SK-N-SH (cell line): ENCODE measurements around the gene TXNRD2. TPM values are rescaled to one million over a fixed set of nuclear protein-coding genes. Genes with fewer than 3 reads are reported as not detected.

Experiments used
- CTCF ChIA-PET: fragments of 300-600, 350-600 bp; formaldehyde crosslinking; extraction: SDS; loops from one replicate; lab custom pipeline; 2021; lab: Yijun Ruan, JAX
- POLR2A ChIA-PET: fragments of 350-600 bp; sonication (Branson Sonifier 250); formaldehyde crosslinking; extraction: SDS; loops from one replicate; lab custom pipeline; 2020; ENCODE audit warnings: antibody characterized with exemption, inconsistent platforms; lab: Yijun Ruan, JAX
- DNase-seq: peaks from one replicate; pipeline ENCODE4 v3.0.0; 2012
- H2AFZ ChIP-seq: fragments of 200-600 bp; sonication (generic); 2 replicates; pipeline ENCODE4 v1.8.1; 2016; ENCODE audit warnings: antibody characterized with exemption, mild to moderate bottlenecking, low read depth
- H3F3A ChIP-seq: fragments of 200-600 bp; sonication (generic); replicated peaks from 2 replicates; pipeline ENCODE3; 2016; ENCODE audit warnings: antibody characterized with exemption, mild to moderate bottlenecking; ENCODE audit not compliant: insufficient read depth
- H3K27ac ChIP-seq, 2 experiments: fragments of 200-500 bp in 1 of 2; fragments of 200-600 bp in 1 of 2; sonication (Bioruptor generic) in 1 of 2; sonication (generic), shearing (Covaris generic) in 1 of 2; 2 replicates each; pipeline versions ENCODE4 v1.5.1 to v1.6.1; 2014 to 2016; ENCODE audit warnings: low read depth in 2 of 2, inconsistent platforms in 1 of 2, low read length in 1 of 2, mild to moderate bottlenecking in 1 of 2, mixed read lengths in 1 of 2
- H3K27me3 ChIP-seq: fragments of 200-600 bp; sonication (generic), shearing (Covaris generic); 2 replicates; pipeline ENCODE4 v1.6.1; 2016; ENCODE audit warnings: mixed run types; ENCODE audit not compliant: insufficient read depth
- H3K36me3 ChIP-seq, 2 experiments: fragments of 200-500 bp in 1 of 2; fragments of 200-600 bp in 1 of 2; sonication (Bioruptor generic) in 1 of 2; sonication (generic) in 1 of 2; replicated peaks in 1 of 2; 2 replicates each; pipeline versions ENCODE3 to v1.5.1; 2014 to 2016; ENCODE audit warnings: low read length in 1 of 2, mild to moderate bottlenecking in 1 of 2; ENCODE audit not compliant: insufficient read depth in 2 of 2, control insufficient read depth in 1 of 2
- H3K4me1 ChIP-seq, 2 experiments: fragments of 200-500 bp in 1 of 2; fragments of 200-600 bp in 1 of 2; sonication (Bioruptor generic) in 1 of 2; sonication (generic), shearing (Covaris generic) in 1 of 2; 2 replicates each; pipeline versions ENCODE4 v1.5.1 to v1.6.1; 2014 to 2016; ENCODE audit warnings: low read depth in 1 of 2, low read length in 1 of 2, mixed run types in 1 of 2; ENCODE audit not compliant: insufficient read depth in 2 of 2, control insufficient read depth in 1 of 2
- H3K4me2 ChIP-seq: fragments of 200-600 bp; sonication (generic), shearing (Covaris generic); 2 replicates; pipeline ENCODE4 v1.6.1; 2017; ENCODE audit warnings: mixed run types
- H3K4me3 ChIP-seq, 2 experiments: fragments of 200-500 bp in 1 of 2; fragments of 200-600 bp in 1 of 2; sonication (Bioruptor generic) in 1 of 2; sonication (generic), shearing (Covaris generic) in 1 of 2; 2 replicates each; pipeline versions ENCODE4 v1.5.1 to v1.8.1; 2014 to 2016; ENCODE audit warnings: low read depth in 2 of 2, inconsistent platforms in 1 of 2, low read length in 1 of 2, mild to moderate bottlenecking in 1 of 2, mixed read lengths in 1 of 2, moderate library complexity in 1 of 2
- H3K79me2 ChIP-seq: fragments of 200-600 bp; sonication (generic); 2 replicates; pipeline ENCODE4 v1.8.1; 2017; ENCODE audit warnings: mild to moderate bottlenecking; ENCODE audit not compliant: insufficient read depth
- H3K9ac ChIP-seq: fragments of 200-600 bp; sonication (generic); 2 replicates; pipeline ENCODE4 v1.6.1; 2017; ENCODE audit warnings: mixed run types
- H3K9me2 ChIP-seq: fragments of 200-600 bp; sonication (generic); 2 replicates; pipeline ENCODE4 v1.6.1; 2017; ENCODE audit warnings: mixed run types
- H3K9me3 ChIP-seq: fragments of 200-600 bp; sonication (generic); 2 replicates; pipeline ENCODE4 v1.6.1; 2017; ENCODE audit warnings: mixed run types, mild to moderate bottlenecking, moderate library complexity
- H4K20me1 ChIP-seq: fragments of 200-600 bp; sonication (generic); 2 replicates; pipeline ENCODE4 v1.6.1; 2017; ENCODE audit warnings: mild to moderate bottlenecking, mixed run types; ENCODE audit not compliant: insufficient read depth
- EP300 ChIP-seq, 2 experiments: IDR thresholded peaks; 2 replicates each; pipeline versions ENCODE4 v1.4.0 to v1.6.1; 2012; ENCODE audit warnings: borderline replicate concordance in 1 of 2, low read depth in 1 of 2, low read length in 1 of 2
- FOXJ3 ChIP-seq: sonication (generic); formaldehyde crosslinking; IDR thresholded peaks from 2 replicates; pipeline ENCODE4 v1.5.1; 2020; ENCODE audit warnings: mild to moderate bottlenecking, missing genetic modification reagents
- POLR2AphosphoS5 ChIP-seq: IDR thresholded peaks from 2 replicates; pipeline ENCODE4 v1.6.1; 2012; ENCODE audit warnings: low read depth, low read length
- RFX5 ChIP-seq: IDR thresholded peaks from 2 replicates; pipeline ENCODE4 v1.6.1; 2012; ENCODE audit warnings: mild to moderate bottlenecking, improper control_type of control experiment, low read length
- RXRA ChIP-seq: IDR thresholded peaks from 2 replicates; pipeline ENCODE4 v1.4.0; 2012; ENCODE audit warnings: low read depth, mild to moderate bottlenecking, borderline replicate concordance
- SIN3A ChIP-seq: IDR thresholded peaks from 2 replicates; pipeline ENCODE4 v1.6.1; 2012; ENCODE audit warnings: low read depth, mild to moderate bottlenecking, low read length, moderate library complexity, borderline replicate concordance
- TEAD4 ChIP-seq: IDR thresholded peaks from 2 replicates; pipeline ENCODE4 v1.4.0; 2012; ENCODE audit warnings: mild to moderate bottlenecking, borderline replicate concordance; ENCODE audit not compliant: insufficient read depth
- WGBS: methylation state at CpG from one replicate; pipeline ENCODE4 v1.1.6; 2017; ENCODE audit warnings: low lambda C conversion rate; 5-methylcytosine and 5-hydroxymethylcytosine counted together
- polyA plus RNA-seq, 3 experiments: library from polyadenylated mRNA; depleted of rRNA; stranded (reverse); fragments of >200 nt; gene quantifications; 2 replicates each; pipeline ENCODE4 v1.2.3, GENCODE V29; 2012
- TF ChIP-seq, protein P1 (sequence below): IDR thresholded peaks from 2 replicates; pipeline ENCODE4 v1.4.0; 2012; ENCODE audit warnings: low read depth, borderline replicate concordance
- TF ChIP-seq, protein P2 (sequence below): IDR thresholded peaks from 2 replicates; pipeline ENCODE4 v1.4.0; 2012; ENCODE audit warnings: low read depth
- TF ChIP-seq, protein P3 (sequence below): IDR thresholded peaks from 2 replicates; pipeline ENCODE4 v1.6.1; 2012; ENCODE audit warnings: mild to moderate bottlenecking, low read depth, low read length, moderate library complexity

Gene TXNRD2
- polyA plus RNA-seq, 1 of the 3 experiments (the other 2 are of a cell fraction): 34.7 TPM

DNA sequence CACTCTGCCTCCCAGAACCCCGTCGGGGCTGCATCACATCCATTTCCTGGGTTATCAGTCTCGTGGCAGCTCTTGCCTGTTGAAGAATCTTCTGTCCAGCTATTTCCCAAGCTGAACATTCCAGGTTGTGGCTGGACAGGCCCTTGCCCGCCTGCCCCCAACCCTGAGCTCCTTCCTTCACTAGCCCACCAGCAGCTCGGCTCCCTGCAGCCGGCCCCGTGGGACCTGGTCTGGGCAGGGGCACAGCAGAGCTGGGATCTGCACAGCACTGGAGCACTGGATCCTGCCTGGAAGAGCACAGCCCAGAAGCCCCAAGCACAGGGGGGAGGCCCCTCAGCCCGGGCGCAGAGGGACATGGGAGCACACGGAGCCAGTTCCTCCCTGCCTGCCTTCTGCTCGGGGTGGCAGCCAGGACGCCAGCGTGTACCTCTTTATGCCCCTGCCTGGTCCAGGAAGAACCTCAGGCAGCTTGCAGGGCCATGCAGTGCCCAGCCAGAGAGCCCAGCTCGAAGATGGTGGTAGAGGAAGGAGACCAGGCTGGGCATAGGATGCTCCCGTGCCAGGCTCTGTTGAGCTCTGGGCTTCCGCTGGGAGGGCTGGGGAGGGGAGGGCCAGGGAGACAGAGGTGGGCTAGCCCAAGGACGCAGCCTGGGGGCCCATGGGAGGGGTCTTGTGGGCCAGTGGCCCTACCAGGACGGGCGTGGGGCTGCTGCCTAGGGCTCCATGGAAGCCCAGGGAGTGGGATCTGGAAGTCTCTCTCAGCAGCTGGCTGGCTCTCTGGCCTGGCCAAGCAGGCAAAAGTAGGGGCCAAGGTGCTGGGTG is 70.4 kb downstream of the TXNRD2 start:
- Histone ChIP-seq H3K4me2 (no peak overlapping the region), H3K9me2 (no peaks in the 10 kb centered on the region), H3K27me3 (no peaks in the 10 kb centered on the region), H2AFZ (no peak overlapping the region), H3K9me3 (no peaks in the 10 kb centered on the region), H3K36me3 (no peaks in the 10 kb centered on the region), H3K27ac (no peak overlapping the region), H3K4me1 (peaks cover 4 to 8% of the 10 kb centered on the region in 2 experiments; a peak in 2 of 4 replicates), H3K4me3 (no peak overlapping the region), H3K79me2 (no peaks in the 10 kb centered on the region), H3K9ac (no peak overlapping the region), H4K20me1 (no peaks in the 10 kb centered on the region), H3F3A (no peaks in the 10 kb centered on the region)
- WGBS: 84% methylated on average over 5 of the region's 19 CpGs
- POLR2A ChIA-PET: no interaction called here
- DNase-seq: no peak
- TF ChIP-seq FOXJ3 (CRISPR knock-in tag): no peak
- TF ChIP-seq TEAD4: no peak
- no peak for TF ChIP-seq POLR2AphosphoS5
- no peak for TF ChIP-seq RXRA
- no peak for TF ChIP-seq SIN3A
- TF ChIP-seq, protein P1, sequence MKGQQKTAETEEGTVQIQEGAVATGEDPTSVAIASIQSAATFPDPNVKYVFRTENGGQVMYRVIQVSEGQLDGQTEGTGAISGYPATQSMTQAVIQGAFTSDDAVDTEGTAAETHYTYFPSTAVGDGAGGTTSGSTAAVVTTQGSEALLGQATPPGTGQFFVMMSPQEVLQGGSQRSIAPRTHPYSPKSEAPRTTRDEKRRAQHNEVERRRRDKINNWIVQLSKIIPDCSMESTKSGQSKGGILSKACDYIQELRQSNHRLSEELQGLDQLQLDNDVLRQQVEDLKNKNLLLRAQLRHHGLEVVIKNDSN: no peak
- TF ChIP-seq, protein P2, sequence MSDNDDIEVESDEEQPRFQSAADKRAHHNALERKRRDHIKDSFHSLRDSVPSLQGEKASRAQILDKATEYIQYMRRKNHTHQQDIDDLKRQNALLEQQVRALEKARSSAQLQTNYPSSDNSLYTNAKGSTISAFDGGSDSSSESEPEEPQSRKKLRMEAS: no peak
- no peak for TF ChIP-seq RFX5
- TF ChIP-seq EP300 (IDR thresholded peaks at IDR 0.05; ENCODE audit: borderline replicate concordance in 1 of 2, low read depth in 1 of 2, low read length in 1 of 2): no peak
- TF ChIP-seq, protein P3, sequence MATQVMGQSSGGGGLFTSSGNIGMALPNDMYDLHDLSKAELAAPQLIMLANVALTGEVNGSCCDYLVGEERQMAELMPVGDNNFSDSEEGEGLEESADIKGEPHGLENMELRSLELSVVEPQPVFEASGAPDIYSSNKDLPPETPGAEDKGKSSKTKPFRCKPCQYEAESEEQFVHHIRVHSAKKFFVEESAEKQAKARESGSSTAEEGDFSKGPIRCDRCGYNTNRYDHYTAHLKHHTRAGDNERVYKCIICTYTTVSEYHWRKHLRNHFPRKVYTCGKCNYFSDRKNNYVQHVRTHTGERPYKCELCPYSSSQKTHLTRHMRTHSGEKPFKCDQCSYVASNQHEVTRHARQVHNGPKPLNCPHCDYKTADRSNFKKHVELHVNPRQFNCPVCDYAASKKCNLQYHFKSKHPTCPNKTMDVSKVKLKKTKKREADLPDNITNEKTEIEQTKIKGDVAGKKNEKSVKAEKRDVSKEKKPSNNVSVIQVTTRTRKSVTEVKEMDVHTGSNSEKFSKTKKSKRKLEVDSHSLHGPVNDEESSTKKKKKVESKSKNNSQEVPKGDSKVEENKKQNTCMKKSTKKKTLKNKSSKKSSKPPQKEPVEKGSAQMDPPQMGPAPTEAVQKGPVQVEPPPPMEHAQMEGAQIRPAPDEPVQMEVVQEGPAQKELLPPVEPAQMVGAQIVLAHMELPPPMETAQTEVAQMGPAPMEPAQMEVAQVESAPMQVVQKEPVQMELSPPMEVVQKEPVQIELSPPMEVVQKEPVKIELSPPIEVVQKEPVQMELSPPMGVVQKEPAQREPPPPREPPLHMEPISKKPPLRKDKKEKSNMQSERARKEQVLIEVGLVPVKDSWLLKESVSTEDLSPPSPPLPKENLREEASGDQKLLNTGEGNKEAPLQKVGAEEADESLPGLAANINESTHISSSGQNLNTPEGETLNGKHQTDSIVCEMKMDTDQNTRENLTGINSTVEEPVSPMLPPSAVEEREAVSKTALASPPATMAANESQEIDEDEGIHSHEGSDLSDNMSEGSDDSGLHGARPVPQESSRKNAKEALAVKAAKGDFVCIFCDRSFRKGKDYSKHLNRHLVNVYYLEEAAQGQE: no peak
- CTCF ChIA-PET: interaction anchor here (1.1 to 4.1 kb wide), 3 partner anchors 11 to 140 kb away, joined by 3 to 22 read pairs (median 3); no protein-coding TSS in a partner anchor
